GM08714 (cell line): ENCODE data around the gene TMEM191C.
"Not testable (repeated sequence)": the region's sequence is repeated elsewhere in the genome, so short reads cannot be mapped to it uniquely, and the experiment has no call there.

ENCODE experiments used
- H3K4me3 ChIP-seq: fragments of 200-500 bp; sonication (Bioruptor generic); 2 replicates; pipeline ENCODE4 v1.5.1; 2014; ENCODE audit warnings: mild to moderate bottlenecking, low read length, inconsistent platforms

The TMEM191C gene

DNA sequence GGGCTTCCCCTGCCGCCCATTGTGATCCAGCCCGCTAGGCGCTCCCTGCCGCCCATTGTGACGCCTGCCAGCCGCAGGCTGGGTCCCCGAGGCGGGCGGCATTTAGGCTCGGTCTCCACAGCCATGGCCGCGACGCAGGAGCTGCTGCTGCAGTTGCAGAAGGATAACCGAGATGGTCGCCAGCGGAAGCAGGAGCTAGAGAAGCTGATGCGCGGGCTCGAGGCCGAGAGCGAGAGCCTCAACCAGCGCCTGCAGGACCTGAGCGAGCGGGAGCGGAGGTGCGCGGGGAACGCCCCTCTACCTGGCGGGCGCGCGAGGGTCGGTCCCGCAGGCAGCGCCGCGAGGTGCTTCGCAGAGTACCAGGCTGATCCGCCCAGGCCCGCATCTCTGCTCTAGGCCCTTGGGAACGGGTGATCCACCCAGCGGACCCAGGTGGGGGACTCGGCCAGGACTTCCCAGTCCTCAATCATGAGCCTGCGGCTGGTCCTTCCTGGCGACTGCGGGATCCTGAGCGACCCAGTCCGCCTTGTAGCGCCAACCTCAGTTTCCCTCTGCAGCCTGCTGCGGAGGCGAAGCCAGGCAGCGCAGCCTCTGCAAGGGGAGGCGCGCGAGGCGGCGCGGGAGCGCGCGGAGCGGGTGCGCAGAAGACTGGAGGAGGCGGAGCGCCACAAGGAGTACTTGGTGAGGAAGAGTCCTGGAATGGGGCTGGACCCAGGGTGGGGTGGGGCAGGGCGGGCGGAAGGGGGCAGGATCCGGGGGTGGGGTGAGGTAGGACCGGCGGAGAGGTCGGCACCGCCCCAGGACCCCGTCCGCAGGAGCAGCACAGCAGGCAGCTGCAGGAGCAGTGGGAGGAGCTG is at the start of gene TMEM191C:
TMEM191C (plus strand) TSS at position 51 of the 857 bp plus-strand sequence; CDS start at position 124, 73 bp downstream.
- H3K4me3 ChIP-seq, result peak within 1 kb of the TSS; percentile 49; the same call in 1 of the 2 replicates

DNA sequence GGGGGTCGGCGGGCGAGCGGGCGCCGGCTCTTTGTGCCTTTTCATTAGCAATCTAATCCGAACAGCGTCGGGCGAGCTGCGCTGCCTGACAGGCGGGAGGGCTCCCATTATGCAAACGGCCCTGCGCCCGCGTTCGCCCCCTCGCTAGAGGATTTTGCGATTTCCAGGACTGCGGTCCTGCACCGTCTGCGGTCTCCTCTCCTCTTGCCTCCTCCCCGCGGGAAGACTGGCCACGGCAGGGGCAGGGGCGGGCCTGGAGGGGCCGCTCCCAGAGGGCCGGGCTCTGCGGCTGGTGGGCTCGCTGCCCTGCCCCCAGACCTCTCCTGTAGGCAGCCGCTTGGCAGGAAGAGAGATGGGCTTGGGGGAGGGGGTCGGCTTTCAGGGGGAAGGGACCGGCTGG is 49.3 kb upstream of the TMEM191C start:
- H3K4me3 ChIP-seq, result peak overlapping the region; percentile 58; the same call in 1 of the 2 replicates

DNA sequence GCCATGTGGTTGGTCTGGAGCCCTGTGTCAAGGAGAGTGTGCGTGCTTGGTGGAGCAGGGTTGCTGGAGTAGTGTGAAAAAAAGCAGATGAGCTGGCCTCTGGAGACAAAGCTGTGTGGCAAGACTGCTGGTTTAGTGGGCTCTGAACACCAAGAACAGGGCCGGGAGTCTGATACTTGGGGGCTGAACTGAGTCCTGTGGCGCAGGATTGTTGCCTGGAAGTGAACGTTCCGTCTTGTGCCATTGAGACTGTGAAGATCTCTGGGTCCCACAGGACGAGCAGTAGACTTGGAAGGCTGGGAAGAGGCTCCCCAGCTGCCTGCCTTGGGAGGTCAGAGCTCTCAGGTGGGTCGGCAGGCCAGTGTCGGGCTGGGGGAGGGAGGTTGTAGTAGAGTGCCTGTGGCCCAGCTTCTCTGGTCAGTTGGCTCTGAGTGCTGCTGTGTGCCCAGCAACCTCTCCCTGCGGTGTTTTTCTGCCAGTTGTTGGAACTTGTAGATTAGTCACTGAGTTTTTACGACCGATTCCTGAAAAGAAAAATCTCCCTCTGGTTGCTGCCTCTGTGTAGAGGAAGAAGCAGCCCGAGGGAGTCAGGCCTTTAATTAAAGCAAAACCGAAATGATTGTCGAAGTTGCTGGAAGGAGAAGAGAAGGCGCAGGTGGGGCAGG is 48.1 kb upstream of the TMEM191C start:
- not testable (repeated sequence) for H3K4me3 ChIP-seq

DNA sequence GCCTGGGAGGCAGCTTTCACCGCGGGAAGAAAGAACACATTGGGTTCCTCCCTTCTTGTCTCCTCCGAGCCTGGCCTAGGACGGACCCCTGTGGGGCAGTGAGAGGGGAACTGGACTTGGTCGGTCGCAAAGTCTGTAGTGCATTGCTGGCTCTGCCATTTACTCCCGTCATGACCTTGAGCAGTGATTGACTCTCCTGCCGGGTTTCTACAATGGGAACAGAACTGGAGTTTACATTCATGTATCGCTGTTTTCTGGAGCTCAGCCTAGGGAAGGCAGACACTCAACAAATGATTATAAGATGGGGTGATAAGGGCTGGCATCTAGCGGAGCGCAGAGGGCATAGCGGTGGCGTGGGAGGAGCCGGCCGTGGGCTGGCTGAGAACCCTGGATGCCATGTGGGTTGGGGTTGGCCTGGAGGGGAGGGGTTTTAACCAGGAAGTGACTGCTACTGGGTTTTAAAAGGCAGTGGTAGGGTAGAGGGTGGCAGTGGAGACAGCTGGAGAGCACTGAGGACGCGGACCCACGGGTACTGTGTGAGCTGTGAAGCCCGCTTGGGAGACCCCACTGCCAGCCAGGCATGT is 46.9 kb upstream of the TMEM191C start:
- H3K4me3 ChIP-seq, result not testable (repeated sequence)

DNA sequence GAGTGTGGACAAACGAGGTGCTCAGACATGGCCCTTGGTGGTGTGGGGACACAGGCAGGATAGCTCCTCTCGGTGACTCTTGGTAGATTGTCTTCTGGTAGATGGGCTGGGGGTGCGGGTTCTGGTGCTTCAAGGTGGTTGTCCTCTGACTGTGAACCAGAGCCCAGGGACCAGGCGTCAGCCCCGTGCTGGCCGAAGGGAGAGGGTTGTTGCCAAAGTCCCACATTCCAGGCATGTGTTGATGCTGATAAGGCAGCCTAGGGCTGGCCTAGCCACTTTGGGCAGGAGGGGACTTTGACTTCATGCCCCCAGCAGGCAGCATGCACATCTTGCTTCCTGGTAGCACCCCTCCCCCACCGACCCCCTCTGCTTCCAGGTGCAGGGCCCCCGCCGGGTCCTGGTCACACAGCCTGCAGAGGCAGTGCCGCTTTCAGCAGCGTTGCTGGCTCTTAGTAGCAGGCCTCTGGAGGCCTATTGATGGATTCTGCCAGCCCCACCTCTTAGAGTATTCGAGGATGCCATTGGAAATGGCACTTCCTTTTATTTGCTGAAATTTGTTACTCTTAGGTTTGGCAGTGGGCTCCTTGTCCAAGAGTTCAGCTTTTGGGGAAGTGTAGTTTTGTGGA is 43.0 kb upstream of the TMEM191C start:
- H3K4me3 ChIP-seq, result not testable (repeated sequence)

DNA sequence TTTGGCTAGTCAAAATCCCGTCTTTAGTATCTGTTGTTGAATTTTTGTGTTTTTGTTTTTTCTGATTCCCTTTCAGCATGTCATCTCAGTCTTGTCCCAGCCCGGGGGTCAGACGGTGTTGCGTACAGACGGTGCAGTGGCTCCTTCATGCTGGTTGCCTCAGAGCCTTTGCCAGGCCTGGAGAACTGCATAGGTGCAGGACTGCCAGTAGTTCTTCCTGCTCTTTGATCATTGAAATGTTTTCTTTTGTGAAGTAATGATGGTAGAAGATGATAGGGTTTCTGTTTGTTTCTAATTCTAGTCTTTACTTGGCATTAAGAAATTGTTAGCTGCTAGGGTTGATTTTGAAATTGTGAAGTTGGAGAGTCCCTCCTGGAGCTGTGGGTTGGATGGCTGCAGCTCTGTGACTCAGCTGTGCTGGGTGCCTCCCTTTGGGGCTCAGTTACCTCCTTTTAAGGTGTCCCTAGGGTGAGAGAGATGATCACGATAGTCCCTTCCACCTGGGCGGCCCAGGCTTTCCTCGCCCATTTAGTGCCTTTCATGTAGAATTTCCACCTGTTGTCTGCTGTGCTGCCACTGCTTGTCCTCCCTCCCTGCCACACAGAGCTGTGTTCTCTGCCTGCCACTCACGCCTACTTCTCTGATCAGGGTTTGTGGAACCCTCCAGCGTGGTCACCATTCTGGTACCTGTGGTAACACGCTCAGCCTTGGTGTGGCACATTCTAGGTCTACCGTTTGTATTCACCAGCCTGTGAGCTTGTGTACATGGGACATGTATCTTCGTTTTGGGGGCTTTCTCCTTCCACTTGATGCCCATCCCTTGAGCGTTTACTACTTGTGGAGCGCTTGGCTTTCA is 32.6 kb upstream of the TMEM191C start:
- H3K4me3 ChIP-seq, result not testable (repeated sequence)

DNA sequence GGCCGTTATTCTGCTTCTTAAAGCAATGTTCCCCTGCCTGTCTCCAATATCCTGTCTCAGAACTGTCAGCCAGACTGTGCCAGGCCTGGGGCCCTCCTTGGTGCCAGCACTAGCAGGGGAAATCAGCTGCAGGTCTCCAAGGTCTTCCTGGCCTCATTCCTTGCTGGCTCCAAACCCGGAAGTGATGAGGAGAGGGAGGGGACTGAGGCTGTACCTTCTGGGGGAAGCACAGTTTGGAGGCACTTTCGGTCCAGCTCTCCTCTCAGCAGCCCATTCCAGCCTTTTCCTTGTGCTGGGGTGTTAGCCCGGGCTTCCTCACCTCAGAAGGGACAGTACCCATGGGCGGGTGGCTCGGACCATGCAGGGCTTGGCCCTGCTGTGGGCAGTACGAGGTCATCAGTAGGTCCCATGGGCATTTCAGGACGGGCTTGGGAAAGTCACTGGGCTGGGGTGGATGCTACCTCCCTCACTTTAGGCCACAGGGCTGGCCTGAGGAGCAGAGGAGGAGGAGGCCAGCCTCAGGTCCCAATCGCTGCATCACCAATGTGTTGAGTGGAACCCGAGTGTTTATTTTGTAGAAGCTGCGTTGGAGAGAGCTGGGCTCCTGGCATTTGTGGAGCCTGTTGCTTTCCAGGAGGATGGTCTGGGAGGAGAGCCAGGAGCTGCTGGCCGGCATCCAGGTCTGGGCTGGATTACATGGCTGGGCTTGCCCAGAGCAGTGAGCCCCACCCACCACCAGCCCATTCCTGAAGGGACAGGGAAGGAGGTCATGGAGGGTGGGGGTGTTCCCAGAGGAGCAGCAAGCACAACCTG is 31.0 kb upstream of the TMEM191C start:
- H3K4me3 ChIP-seq, result not testable (repeated sequence)

DNA sequence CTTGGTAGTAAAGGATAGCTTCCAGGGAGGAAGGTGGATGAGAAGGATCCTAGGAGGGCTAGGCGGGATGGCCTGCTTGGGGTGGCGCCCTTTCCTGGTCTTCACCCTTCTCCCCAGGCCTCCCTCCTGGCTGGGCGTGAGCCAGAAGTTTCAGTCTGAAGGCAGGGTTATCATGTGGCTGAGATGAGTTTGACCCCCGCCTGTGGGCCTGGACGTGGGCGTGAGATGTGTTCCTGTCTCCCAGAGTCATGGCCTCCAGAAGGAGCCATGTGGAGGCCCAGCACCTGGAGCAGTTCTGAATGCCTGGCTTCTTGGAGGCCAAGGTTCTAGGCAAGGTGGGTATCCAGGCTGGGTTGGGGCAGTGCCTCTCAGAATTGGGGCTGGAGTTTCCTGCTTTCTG is 29.2 kb upstream of the TMEM191C start:
- not testable (repeated sequence) for H3K4me3 ChIP-seq

DNA sequence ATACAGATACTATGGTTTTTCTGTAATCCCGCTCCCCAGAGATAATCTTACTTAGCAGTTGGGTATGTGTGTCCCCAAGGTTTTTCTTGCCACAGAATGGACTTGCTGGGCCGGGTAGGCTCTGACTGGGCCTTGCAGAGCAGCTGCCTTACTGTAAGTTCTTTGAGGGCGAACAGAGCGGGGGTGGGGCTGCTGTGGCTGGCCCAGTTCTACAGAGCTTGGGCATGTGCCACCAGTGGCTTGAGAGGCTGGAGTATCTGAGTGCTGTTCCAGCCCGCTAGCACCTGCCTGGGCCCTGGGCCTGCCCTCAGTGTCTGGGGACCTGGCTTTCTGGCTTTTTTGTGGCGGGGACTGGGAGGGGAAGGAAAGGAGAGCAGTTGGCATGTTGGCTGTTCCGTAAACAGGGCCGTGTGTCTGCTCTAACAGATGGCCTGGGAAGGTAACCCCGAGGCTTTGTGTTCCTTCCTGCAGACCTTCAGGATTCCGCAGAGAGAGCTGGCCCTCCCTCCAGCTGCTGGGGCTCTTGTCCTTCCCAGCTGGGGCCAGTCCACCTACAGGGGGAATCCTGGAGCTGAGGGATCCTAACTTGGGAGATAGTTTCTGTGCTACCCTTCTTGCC is 27.1 kb upstream of the TMEM191C start:
- H3K4me3 ChIP-seq, result not testable (repeated sequence)

DNA sequence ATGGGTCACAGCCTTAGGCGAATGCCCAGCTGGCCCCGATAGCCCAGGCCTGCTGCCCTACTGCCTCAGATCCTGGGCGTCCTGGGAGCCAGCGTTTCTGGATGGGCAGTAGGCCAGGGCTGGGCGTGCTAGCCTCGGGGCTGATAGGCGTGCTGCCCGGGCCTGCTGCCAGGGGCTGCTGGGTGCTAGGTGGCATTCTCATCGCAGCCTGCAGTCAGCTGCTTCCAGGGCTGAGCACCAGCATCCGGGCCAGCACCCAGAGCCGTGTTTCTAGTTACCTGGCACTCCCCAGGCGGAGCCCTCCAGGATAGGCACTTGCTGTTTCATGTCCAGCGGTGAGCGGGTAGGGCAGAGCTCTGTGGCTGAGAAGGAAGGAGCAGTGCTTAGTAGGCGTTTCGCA is 26.5 kb upstream of the TMEM191C start:
- H3K4me3 ChIP-seq, result not testable (repeated sequence)

DNA sequence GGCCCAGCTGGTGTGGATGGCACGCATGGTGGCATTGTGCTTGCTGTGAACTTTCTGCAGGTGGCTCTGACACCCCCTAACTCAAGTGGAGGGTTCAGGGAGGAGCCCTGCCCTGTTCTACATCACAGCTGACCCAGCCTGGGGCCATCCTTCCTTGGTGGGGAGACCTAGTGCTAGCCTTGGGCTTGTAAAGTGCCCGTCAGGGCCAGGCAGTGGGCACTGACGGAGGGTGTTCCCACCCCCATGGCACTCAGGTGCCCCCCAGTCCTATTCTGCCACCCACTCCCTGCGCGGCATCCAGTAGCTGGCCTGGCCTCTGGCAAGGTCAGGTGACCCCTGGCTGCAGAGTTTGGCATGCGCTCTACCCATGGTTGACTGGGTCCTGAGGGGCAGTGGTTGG is 26.0 kb upstream of the TMEM191C start:
- not testable (repeated sequence) for H3K4me3 ChIP-seq

DNA sequence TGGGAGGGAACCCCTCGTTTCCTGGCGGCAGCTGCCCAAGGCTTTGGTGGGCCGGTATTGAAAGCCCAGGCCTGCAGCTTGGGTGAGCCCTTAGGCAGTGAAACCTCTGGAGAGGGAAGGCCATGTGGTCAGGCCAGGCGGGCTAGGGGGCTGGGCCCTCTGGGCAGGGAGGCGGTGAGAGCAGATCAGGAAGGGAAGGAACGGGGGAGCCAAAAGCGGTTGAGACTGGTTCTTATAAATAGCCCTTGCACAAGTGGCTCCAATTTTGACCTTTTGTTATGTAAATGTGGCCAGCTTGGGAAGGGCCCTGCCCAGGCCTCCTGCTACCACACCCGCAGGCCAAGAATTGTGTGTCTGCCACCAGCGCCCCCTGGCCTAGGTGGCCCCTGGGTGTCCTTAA is 25.1 kb upstream of the TMEM191C start:
- H3K4me3 ChIP-seq, result not testable (repeated sequence)

DNA sequence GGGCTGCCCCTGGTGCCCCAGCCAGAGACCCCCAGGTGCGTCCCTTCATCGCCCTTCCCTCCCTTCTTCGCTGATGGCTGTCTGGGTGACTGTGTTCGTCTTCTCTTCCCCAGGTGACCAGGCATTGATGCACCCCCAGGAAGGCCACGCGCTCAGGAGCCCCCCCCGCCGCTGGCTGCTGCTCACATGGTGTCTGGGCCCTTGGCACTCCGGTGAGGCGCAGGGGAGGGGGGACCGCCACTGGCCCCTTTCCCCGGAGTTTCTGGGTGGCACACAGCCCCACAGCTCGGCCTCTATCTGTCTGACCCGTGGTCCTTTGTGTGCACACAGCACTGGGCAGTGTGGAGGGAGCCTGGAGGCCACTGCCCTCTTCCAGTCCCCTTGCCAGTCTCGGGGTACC is 24.5 kb upstream of the TMEM191C start:
- H3K4me3 ChIP-seq, result not testable (repeated sequence)
